NOMO-1 treated with DMSO at 0.1 percent for 48 hours (cell line): ENCODE data around the gene TBCK.
A peak's percentile ranks its signal among the peaks of the same experiment; 100 is the strongest.

ENCODE experiments used
- DNase-seq: peaks from one replicate; lab custom pipeline; 2025; ENCODE audit not compliant: unreplicated experiment; lab: John Stamatoyannopoulos, UW

Gene TBCK

DNA sequence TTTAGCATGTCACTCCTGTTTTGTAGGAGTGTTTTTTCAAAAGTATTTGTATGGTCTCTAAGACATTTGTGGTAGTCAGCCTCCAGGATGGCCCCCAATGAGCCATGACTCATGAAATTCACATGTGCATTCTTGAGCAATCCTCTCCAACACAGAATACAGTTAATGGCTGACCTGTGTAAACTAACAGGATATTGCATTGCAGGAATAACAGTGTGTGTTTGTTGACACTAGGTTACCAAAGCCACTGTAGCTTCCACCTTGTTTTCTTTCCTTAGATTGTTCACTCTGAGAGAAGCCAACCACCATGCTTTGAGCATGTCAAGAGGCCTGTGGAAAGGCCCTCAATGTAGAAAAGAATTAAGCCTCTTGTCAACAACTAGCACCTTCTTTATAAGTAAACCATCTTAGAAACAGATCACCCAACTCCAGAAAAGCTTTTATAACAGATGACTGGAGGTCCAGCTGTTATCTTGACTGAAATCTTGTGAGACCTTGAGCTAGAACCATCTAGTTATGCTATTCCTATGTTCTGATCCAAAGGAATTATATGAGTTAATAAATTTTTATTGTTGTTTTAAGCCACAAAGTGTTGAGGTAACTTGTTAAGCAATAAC, 28.5 kb downstream of the TBCK start:
- peak; percentile 36 for DNase-seq

- DNase-seq = no peak
Observed at GRCh38 chr4:106286611-106287010, 29.4 kb downstream of the TBCK start.

DNA sequence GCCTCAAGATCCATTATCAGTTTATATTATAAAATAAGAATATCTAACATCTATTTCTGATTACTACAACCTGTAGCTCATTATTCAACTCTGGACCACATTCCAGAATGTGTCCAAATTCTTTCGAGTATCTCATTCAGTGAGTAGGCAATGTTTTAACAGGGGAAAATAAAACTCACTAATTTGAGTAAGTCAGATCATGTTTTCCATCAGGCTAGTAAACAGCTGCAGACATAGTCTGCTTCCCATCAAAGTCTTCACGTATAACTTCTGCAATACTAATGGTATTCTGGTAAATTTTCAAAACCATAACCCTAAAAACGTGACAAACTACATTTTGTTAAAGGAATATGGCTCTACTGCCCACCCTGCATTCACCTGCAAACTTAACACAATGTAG, 31.8 kb downstream of the TBCK start:
- no peak for DNase-seq

- no peak for DNase-seq
Observed at GRCh38 chr4:106277140-106277675, 38.8 kb downstream of the TBCK start.

- DNase-seq = no peak
Observed at GRCh38 chr4:106273831-106274230, 42.2 kb downstream of the TBCK start.

GRCh38 chr4:106270736-106271135, 45.3 kb downstream of the TBCK start:
- no peak for DNase-seq

GRCh38 chr4:106269711-106270110, 46.3 kb downstream of the TBCK start:
- no peak for DNase-seq

- DNase-seq = no peak
Observed at GRCh38 chr4:106268786-106269185, 47.2 kb downstream of the TBCK start.

DNA sequence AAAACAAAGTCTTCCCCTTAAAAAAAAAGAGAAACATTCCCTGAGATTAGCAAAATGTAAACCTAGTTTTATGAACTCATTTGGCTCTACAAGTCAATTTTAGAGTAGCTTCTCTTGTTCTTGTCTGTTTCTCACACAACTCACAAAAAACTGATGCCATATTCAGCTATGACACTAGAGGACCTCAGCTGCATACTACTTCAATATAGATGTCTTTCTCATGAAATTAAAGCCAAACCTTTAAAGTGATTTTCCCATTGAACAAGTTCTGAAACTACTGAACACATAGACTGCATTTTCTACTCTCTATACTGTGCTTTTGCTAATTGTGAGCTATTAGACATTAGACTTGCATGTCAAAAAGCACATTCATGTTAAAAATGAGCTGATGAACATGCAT, 49.8 kb downstream of the TBCK start:
- peak; percentile 42 for DNase-seq

- DNase-seq = no peak
Observed at GRCh38 chr4:106264331-106264728, 51.7 kb downstream of the TBCK start.

DNA sequence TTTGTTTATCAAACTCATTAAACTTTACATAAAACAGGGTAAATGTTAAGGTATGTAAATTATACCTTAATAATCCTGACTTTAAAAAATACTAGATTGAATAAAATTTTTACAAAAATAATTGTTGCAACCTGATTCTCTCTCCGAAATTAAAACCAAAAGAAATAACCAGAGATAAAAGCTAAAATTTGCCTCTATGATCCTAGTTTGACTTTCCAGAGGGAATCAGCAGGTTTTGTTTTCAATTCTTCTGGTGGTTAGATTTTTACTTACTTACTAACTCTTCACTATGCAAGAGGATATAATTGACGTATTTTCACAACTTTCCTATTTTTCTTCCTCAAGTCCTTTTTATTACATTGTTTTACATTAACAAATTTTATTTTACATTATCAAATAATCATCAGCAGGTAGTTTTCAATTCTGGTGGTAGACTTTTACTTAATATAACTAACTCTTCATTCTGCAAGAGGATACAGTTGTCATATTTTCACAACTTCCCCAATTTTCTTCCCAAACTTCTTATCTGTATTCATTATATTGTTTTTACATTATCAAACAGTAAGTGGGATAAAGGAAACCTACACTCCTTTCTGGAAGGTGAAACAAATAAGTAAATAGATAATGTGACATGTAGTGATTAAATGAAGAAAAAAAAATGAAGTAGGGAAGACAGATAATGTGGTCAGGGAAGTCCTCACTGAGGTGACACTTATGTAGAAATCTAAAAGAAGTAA, 52.2 kb downstream of the TBCK start:
- no peak for DNase-seq

- no peak for DNase-seq
Observed at GRCh38 chr4:106261980-106262379, 54.0 kb downstream of the TBCK start.

- no peak for DNase-seq
Observed at GRCh38 chr4:106258145-106259045, 57.6 kb downstream of the TBCK start.

DNA sequence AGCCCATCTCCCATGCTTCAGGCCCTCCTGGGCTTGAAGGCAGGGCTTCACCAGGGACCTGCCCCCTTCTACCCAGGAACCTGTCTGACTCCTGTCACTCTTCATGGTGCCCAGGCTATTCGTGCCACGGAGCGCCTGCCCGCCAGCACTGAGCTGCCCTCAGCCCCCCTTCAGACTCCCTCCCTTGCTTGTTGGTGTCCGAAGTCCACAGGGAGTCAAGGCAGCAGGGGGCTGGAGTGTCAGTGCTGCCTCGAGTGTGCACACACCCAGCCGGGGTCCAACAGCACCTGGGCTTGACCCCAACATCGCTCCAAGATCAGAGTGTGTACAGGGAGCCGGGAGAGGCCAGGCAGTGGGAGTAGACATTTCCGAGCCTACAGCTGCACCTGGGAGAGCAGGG, 59.8 kb downstream of the TBCK start:
- no peak for DNase-seq

- no peak for DNase-seq
Observed at GRCh38 chr4:106255195-106255594, 60.8 kb downstream of the TBCK start.

DNA sequence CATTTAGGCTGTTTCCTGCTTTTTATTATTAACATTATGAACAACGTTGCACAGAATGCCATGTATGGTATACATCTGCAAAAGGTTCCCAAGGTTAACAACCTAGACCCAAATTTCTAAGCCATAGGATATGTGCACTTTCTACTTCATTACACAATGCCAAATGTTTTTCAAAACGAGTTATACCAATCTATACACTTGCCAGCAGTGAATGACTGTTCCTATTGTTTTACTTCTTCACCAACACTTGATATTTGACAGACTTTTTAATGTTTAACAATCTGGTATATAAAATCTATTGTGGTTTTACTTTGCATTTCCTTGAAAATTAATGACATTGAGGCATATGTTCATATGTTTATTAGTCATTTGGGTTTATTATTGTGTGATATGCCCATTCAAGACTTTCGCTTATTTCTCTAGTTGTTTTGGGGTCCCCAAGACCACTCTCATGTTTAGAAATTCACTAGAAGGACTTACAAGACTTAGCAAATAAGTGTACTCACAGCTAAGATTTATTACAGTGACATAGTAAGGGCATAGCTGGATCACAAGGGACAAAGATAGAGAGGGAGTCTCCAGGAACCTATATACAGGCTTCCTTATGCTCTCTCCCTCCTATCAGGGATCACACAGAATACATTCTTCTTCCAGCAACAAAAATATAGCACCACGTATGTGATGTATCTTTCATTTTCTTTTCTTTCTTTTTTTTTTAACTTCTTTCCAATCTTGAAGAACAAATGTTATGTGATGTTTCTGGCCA, 62.5 kb downstream of the TBCK start:
- DNase-seq = no peak

DNA sequence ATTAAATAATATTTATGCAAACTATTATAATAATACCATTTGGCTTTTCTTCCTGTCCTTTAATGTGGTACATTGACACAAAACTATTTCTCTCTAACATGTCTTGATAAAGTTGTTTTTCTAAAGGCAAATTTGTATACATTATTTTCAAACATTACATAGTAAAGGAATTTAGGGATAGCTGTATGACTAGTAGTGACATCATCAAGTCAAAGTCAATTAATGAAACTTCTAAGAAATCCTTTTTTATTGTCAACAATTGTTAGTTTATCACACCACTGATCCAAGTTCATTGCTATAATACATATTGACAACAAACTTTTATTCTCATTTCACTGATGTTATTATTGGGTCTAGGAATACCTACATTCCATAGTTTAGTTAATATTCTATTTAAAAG, 68.4 kb downstream of the TBCK start:
- no peak for DNase-seq

DNA sequence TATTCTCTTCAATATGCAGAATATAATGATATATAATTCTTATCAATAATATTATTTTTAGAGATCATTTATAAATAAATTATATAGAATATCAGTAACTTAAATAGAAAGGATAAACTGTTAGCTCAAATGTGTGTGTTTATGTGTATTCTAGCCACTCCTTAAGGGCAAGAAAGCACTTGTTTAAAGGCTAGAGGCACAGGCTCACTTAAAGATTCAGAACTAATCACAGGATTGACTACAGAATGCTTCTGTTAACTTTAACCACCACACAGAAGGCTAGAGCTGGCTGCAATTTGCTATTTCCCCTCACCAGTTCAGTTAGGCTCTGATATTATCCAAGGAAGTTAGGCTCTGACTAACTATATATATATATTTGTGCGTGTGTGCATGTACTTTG, 69.6 kb downstream of the TBCK start:
- no peak for DNase-seq

DNA sequence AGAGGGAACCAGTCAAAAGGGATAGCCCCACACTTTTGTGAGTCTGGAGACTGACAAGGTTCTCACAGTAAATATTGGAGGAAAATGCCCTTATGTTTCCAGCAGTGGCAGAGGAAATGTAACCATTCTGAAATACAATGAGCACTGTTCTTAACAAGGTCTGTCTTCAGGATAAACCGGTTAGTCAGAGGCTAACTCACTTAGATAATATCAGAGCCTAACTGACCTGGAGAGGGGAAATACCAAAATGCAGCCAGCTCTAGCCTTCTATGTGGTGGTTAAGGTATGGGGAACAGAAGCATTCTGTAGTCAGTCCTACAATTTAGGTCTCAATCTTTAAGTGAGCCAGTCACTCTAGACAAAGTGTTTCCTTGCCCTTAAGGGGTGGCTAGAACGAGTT, 70.8 kb downstream of the TBCK start:
- DNase-seq = no peak

GRCh38 chr4:106240699-106241098, 75.3 kb downstream of the TBCK start:
- DNase-seq = no peak
